Neural progenitor cell (in vitro differentiated cells): ENCODE measurements around the gene CAPN14. TPM values are rescaled to one million over a fixed set of nuclear protein-coding genes. Genes with fewer than 3 reads are reported as not detected.
A peak's percentile ranks its signal among the peaks of the same experiment; 100 is the strongest.

Experiments
- DNase-seq: peaks from one replicate; pipeline ENCODE4 v3.0.0-alpha.2; 2016; ENCODE audit warnings: low spot score
- H2AFZ ChIP-seq: fragments of 200-600 bp; sonication (generic); replicated peaks from 2 replicates; pipeline ENCODE4 v1.6.1; 2016; ENCODE audit warnings: antibody characterized with exemption
- H3F3A ChIP-seq: fragments of 200-600 bp; sonication (generic); 2 replicates; pipeline ENCODE4 v1.6.1; 2016; ENCODE audit warnings: antibody characterized with exemption, low read depth
- H3K27ac ChIP-seq: fragments of 200-600 bp; sonication (generic); 2 replicates; pipeline ENCODE4 v1.5.1; 2016; ENCODE audit warnings: mild to moderate bottlenecking
- H3K27me3 ChIP-seq: fragments of 200-600 bp; sonication (generic); 2 replicates; pipeline ENCODE4 v1.6.1; 2016; ENCODE audit warnings: mild to moderate bottlenecking, moderate library complexity
- H3K36me3 ChIP-seq: fragments of 200-600 bp; sonication (generic); 2 replicates; pipeline ENCODE4 v1.5.1; 2016
- H3K4me1 ChIP-seq: fragments of 200-600 bp; sonication (generic); 2 replicates; pipeline ENCODE4 v1.6.1; 2016; ENCODE audit warnings: mixed run types
- H3K4me2 ChIP-seq: fragments of 200-600 bp; sonication (generic); 2 replicates; pipeline ENCODE4 v1.6.1; 2016
- H3K4me3 ChIP-seq: fragments of 200-600 bp; sonication (generic); 2 replicates; pipeline ENCODE4 v1.5.1; 2016
- H3K79me2 ChIP-seq: fragments of 200-600 bp; sonication (generic); 2 replicates; pipeline ENCODE4 v1.6.1; 2016; ENCODE audit warnings: low read depth
- H3K9ac ChIP-seq: fragments of 200-600 bp; sonication (generic); 2 replicates; pipeline ENCODE4 v1.6.1; 2016
- H3K9me3 ChIP-seq: fragments of 200-600 bp; sonication (generic); 2 replicates; pipeline ENCODE4 v1.5.1; 2016; ENCODE audit warnings: low read depth
- H4K20me1 ChIP-seq: fragments of 200-600 bp; sonication (generic); 2 replicates; pipeline ENCODE4 v1.6.1; 2016; ENCODE audit warnings: low read depth
- H3K27ac Mint-ChIP-seq: 3 replicates; pipeline ENCODE4 v1.8.0; 2021; ENCODE audit warnings: mixed read lengths
- H3K27me3 Mint-ChIP-seq: 2 replicates; pipeline ENCODE4 v1.8.0; 2022; ENCODE audit warnings: low read depth, mild to moderate bottlenecking, inconsistent platforms, moderate library complexity, mixed read lengths; ENCODE audit not compliant: insufficient read depth
- H3K36me3 Mint-ChIP-seq: 3 replicates; pipeline ENCODE4 v1.8.0; 2021; ENCODE audit warnings: mixed read lengths
- H3K4me1 Mint-ChIP-seq: 3 replicates; pipeline ENCODE4 v1.8.0; 2021; ENCODE audit warnings: mixed read lengths
- H3K4me3 Mint-ChIP-seq: 3 replicates; pipeline ENCODE4 v1.8.0; 2021; ENCODE audit warnings: mild to moderate bottlenecking, moderate library complexity, mixed read lengths
- H3K9me3 Mint-ChIP-seq: 3 replicates; pipeline ENCODE4 v1.8.0; 2020; ENCODE audit warnings: mixed read lengths
- CTCF ChIP-seq: fragments of 200-600 bp; sonication (generic); IDR thresholded peaks from 2 replicates; pipeline ENCODE4 v1.5.1; 2017; ENCODE audit warnings: antibody characterized with exemption, mild to moderate bottlenecking
- EZH2 ChIP-seq: fragments of 200-600 bp; sonication (generic); IDR thresholded peaks from 2 replicates; pipeline ENCODE4 v1.6.1; 2017; ENCODE audit warnings: antibody characterized with exemption, mild to moderate bottlenecking, moderate library complexity
- EZH2phosphoT487 ChIP-seq: fragments of 200-600 bp; sonication (generic); IDR thresholded peaks from 2 replicates; pipeline ENCODE4 v1.6.1; 2017; ENCODE audit warnings: antibody characterized with exemption
- total RNA-seq: library from RNA; depleted of rRNA; stranded (reverse); fragments of >200 nt; gene quantifications from 2 replicates; pipeline ENCODE4 v1.2.3, GENCODE V29; 2015; ENCODE audit warnings: low replicate concordance

Gene CAPN14
- total RNA-seq, 1 donor from 2014 or later, result 0.04 TPM

GRCh38 chr2:31129375-31130171, 87.7 kb downstream of the CAPN14 start:
- H3K27ac ChIP-seq, result no peak overlapping the region
- H3K27me3 Mint-ChIP-seq, result peaks cover 11% of the 10 kb centered on the region
- DNase-seq, result no peak

GRCh38 chr2:31127931-31128330, 89.4 kb downstream of the CAPN14 start:
- no peak overlapping the region for H3K27ac Mint-ChIP-seq
- H4K20me1 ChIP-seq, result no peaks in the 10 kb centered on the region
- no peak overlapping the region for H2AFZ ChIP-seq
- H3K4me1 ChIP-seq, result peaks cover 23% of the 10 kb centered on the region
- H3K27me3 ChIP-seq, result no peaks in the 10 kb centered on the region
- H3K4me3 Mint-ChIP-seq, result no peak overlapping the region
- H3K9ac ChIP-seq, result no peak overlapping the region
- H3K36me3 ChIP-seq, result no peaks in the 10 kb centered on the region
- H3K4me1 Mint-ChIP-seq, result peaks cover 24% of the 10 kb centered on the region
- DNase-seq, result no peak
- H3K36me3 Mint-ChIP-seq, result no peaks in the 10 kb centered on the region
- no peaks in the 10 kb centered on the region for H3K9me3 Mint-ChIP-seq
- H3K9me3 ChIP-seq, result no peaks in the 10 kb centered on the region
- H3K4me2 ChIP-seq, result no peak overlapping the region
- no peak overlapping the region for H3K4me3 ChIP-seq
- peaks cover 10% of the 10 kb centered on the region for H3F3A ChIP-seq
- no peak overlapping the region for H3K27ac ChIP-seq
- peaks cover 7% of the 10 kb centered on the region for H3K27me3 Mint-ChIP-seq
- H3K79me2 ChIP-seq, result no peaks in the 10 kb centered on the region
- no peak for TF ChIP-seq CTCF
- TF ChIP-seq EZH2, result no peak
- TF ChIP-seq EZH2phosphoT487, result no peak

More at GRCh38 chr2:31129375-31130171, 87.7 kb downstream of the CAPN14 start:
- Mint-ChIP-seq H3K4me3 (no peak overlapping the region), H3K27ac (no peak overlapping the region), H3K4me1 (peaks cover 24% of the 10 kb centered on the region), H3K36me3 (no peaks in the 10 kb centered on the region), H3K9me3 (no peaks in the 10 kb centered on the region)
- TF ChIP-seq EZH2phosphoT487, result no peak
- no peak for TF ChIP-seq EZH2
- no peak for TF ChIP-seq CTCF
- peaks cover 23% of the 10 kb centered on the region for H3K4me1 ChIP-seq
- H3K4me3 ChIP-seq, result no peak overlapping the region
- H3F3A ChIP-seq, result peaks cover 10% of the 10 kb centered on the region
- no peak overlapping the region for H2AFZ ChIP-seq
- peak overlapping the region; percentile 39 for H3K4me2 ChIP-seq
- H3K27me3 ChIP-seq, result peaks cover 4% of the 10 kb centered on the region
- H3K36me3 ChIP-seq, result no peaks in the 10 kb centered on the region
- no peaks in the 10 kb centered on the region for H3K79me2 ChIP-seq
- H3K9ac ChIP-seq, result no peak overlapping the region
- H3K9me3 ChIP-seq, result no peaks in the 10 kb centered on the region
- no peaks in the 10 kb centered on the region for H4K20me1 ChIP-seq

- DNase-seq, result no peak
- Mint-ChIP-seq H3K27me3 (peaks cover 3% of the 10 kb centered on the region), H3K9me3 (no peaks in the 10 kb centered on the region), H3K27ac (no peak overlapping the region), H3K4me3 (peak overlapping the region; percentile 55), H3K4me1 (peaks cover 20% of the 10 kb centered on the region), H3K36me3 (no peaks in the 10 kb centered on the region)
- Histone ChIP-seq H3K36me3 (no peaks in the 10 kb centered on the region), H3K4me2 (no peak overlapping the region), H3K9me3 (no peaks in the 10 kb centered on the region), H3K9ac (no peak overlapping the region), H3K27ac (no peak overlapping the region), H2AFZ (no peak overlapping the region), H4K20me1 (no peaks in the 10 kb centered on the region), H3K4me1 (peaks cover 16% of the 10 kb centered on the region), H3K4me3 (no peak overlapping the region), H3F3A (peaks cover 6% of the 10 kb centered on the region), H3K79me2 (no peaks in the 10 kb centered on the region), H3K27me3 (no peaks in the 10 kb centered on the region)
- TF ChIP-seq EZH2 (no peak), CTCF (no peak), EZH2phosphoT487 (no peak)
These were observed 91.2 kb downstream of the CAPN14 start for GRCh38 chr2:31125918-31126695.
